Measurements from ENCODE around the gene HORMAD2. TPM values are rescaled to one million over a fixed set of nuclear protein-coding genes. Genes with fewer than 3 reads are reported as not detected.

The HORMAD2 gene
- total RNA-seq, 1 experiment from 2014 or later: not detected

GRCh38 chr22:30226192-30226832 is 146.0 kb downstream of the HORMAD2 start:
- DNase-seq (ENCODE audit: low spot score): no peak

Other genes with a start within 250 kb of the HORMAD2 start
- 52.2 and 97.2 TPM in 2 replicates for gene ASCC2, start 242.2 kb upstream of the HORMAD2 start, total RNA-seq (2014; rRNA removed; shearing (Covaris generic))
- gene MTMR3, start 197.3 kb upstream of the HORMAD2 start, total RNA-seq (2014; rRNA removed; shearing (Covaris generic)): 10.2 and 13.0 TPM in 2 replicates
- gene LIF, start 166.3 kb downstream of the HORMAD2 start, total RNA-seq (2014; rRNA removed; shearing (Covaris generic)): 48.5 and 50.2 TPM in 2 replicates
- not detected in 2 replicates for gene OSM, start 186.4 kb downstream of the HORMAD2 start, total RNA-seq (2014; rRNA removed; shearing (Covaris generic))
- 1.5 and 2.0 TPM in 2 replicates for gene CASTOR1, start 209.0 kb downstream of the HORMAD2 start, total RNA-seq (2014; rRNA removed; shearing (Covaris generic))
- gene TBC1D10A, start 246.5 kb downstream of the HORMAD2 start, total RNA-seq (2014; rRNA removed; shearing (Covaris generic)): 17.2 and 17.4 TPM in 2 replicates